ENCODE results near the gene CCDC80.

The CCDC80 gene

GRCh38 chr3:112653209-112653871 is 12.4 kb upstream of the CCDC80 start:
- DNase-seq (ENCODE audit: low read depth, low spot score) = no peak
- Histone ChIP-seq H3K4me3 (no peak overlapping the region), H3K9me3 (ENCODE audit: low read depth, low read length) (no peaks in the 10 kb centered on the region), H3K9ac (ENCODE audit: insufficient read length) (no peak overlapping the region), H3K36me3 (ENCODE audit: insufficient read depth, low read length) (no peaks in the 10 kb centered on the region), H3K27ac (no peak overlapping the region)
- TF ChIP-seq EZH2 (IDR thresholded peaks at IDR 0.05) (no peak), POLR2AphosphoS5 (IDR thresholded peaks at IDR 0.05; ENCODE audit: borderline replicate concordance, low read depth, low read length) (no peak)

- no peak for DNase-seq (ENCODE audit: low read depth, low spot score)
- Histone ChIP-seq H3K4me3 (no peak overlapping the region), H3K9me3 (ENCODE audit: low read depth, low read length) (no peaks in the 10 kb centered on the region), H3K9ac (ENCODE audit: insufficient read length) (no peak overlapping the region), H3K36me3 (ENCODE audit: insufficient read depth, low read length) (no peaks in the 10 kb centered on the region), H3K27ac (no peak overlapping the region)
- no peak for TF ChIP-seq FOXP2 (optimal IDR thresholded peaks at IDR 0.05; ENCODE audit: control extremely low read depth, extremely low read length, insufficient read depth)
- no peak for TF ChIP-seq POLR2AphosphoS5 (IDR thresholded peaks at IDR 0.05; ENCODE audit: borderline replicate concordance, low read depth, low read length)
- TF ChIP-seq EZH2 (IDR thresholded peaks at IDR 0.05) = no peak
Observed at GRCh38 chr3:112651516-112651915, 10.6 kb upstream of the CCDC80 start.

GRCh38 chr3:112651071-112651470 is 10.1 kb upstream of the CCDC80 start:
- no peak for DNase-seq (ENCODE audit: low read depth, low spot score)
- TF ChIP-seq POLR2AphosphoS5 (IDR thresholded peaks at IDR 0.05; ENCODE audit: borderline replicate concordance, low read depth, low read length) (no peak), FOXP2 (optimal IDR thresholded peaks at IDR 0.05; ENCODE audit: control extremely low read depth, extremely low read length, insufficient read depth) (no peak), EZH2 (IDR thresholded peaks at IDR 0.05) (no peak)
- Histone ChIP-seq H3K9me3 (ENCODE audit: low read depth, low read length) (no peaks in the 10 kb centered on the region), H3K36me3 (ENCODE audit: insufficient read depth, low read length) (no peaks in the 10 kb centered on the region), H3K9ac (ENCODE audit: insufficient read length) (no peak overlapping the region), H3K4me3 (no peak overlapping the region), H3K27ac (no peak overlapping the region)

- no peak for TF ChIP-seq EZH2 (IDR thresholded peaks at IDR 0.05)
- no peak for TF ChIP-seq POLR2AphosphoS5 (IDR thresholded peaks at IDR 0.05; ENCODE audit: borderline replicate concordance, low read depth, low read length)
- no peak for TF ChIP-seq FOXP2 (optimal IDR thresholded peaks at IDR 0.05; ENCODE audit: control extremely low read depth, extremely low read length, insufficient read depth)
- H3K4me3 ChIP-seq = no peak overlapping the region
- no peak overlapping the region for H3K27ac ChIP-seq
- H3K9me3 ChIP-seq (ENCODE audit: low read depth, low read length) = no peaks in the 10 kb centered on the region
- H3K36me3 ChIP-seq (ENCODE audit: insufficient read depth, low read length) = no peaks in the 10 kb centered on the region
- H3K9ac ChIP-seq (ENCODE audit: insufficient read length) = no peak overlapping the region
- no peak for DNase-seq (ENCODE audit: low read depth, low spot score)
Observed at GRCh38 chr3:112650482-112650881, 9.5 kb upstream of the CCDC80 start.

GRCh38 chr3:112649478-112649735 is 8.5 kb upstream of the CCDC80 start:
- no peaks in the 10 kb centered on the region for H3K36me3 ChIP-seq (ENCODE audit: insufficient read depth, low read length)
- no peak for DNase-seq (ENCODE audit: low read depth, low spot score)
- no peak for TF ChIP-seq POLR2AphosphoS5 (IDR thresholded peaks at IDR 0.05; ENCODE audit: borderline replicate concordance, low read depth, low read length)
- no peak for TF ChIP-seq EZH2 (IDR thresholded peaks at IDR 0.05)
- no peak for TF ChIP-seq FOXP2 (optimal IDR thresholded peaks at IDR 0.05; ENCODE audit: control extremely low read depth, extremely low read length, insufficient read depth)
- no peak overlapping the region for H3K9ac ChIP-seq (ENCODE audit: insufficient read length)
- no peak overlapping the region for H3K27ac ChIP-seq
- no peak overlapping the region for H3K4me3 ChIP-seq
- H3K9me3 ChIP-seq (ENCODE audit: low read depth, low read length) = no peaks in the 10 kb centered on the region

GRCh38 chr3:112647122-112647521 is 6.2 kb upstream of the CCDC80 start:
- no peak overlapping the region for H3K27ac ChIP-seq
- TF ChIP-seq POLR2AphosphoS5 (IDR thresholded peaks at IDR 0.05; ENCODE audit: borderline replicate concordance, low read depth, low read length) (no peak), EZH2 (IDR thresholded peaks at IDR 0.05) (no peak), FOXP2 (optimal IDR thresholded peaks at IDR 0.05; ENCODE audit: control extremely low read depth, extremely low read length, insufficient read depth) (no peak)
- no peak for DNase-seq (ENCODE audit: low read depth, low spot score)

GRCh38 chr3:112646623-112647022 is 5.7 kb upstream of the CCDC80 start:
- no peaks in the 10 kb centered on the region for H3K9me3 ChIP-seq (ENCODE audit: low read depth, low read length)
- TF ChIP-seq POLR2AphosphoS5 (IDR thresholded peaks at IDR 0.05; ENCODE audit: borderline replicate concordance, low read depth, low read length) (no peak), EZH2 (IDR thresholded peaks at IDR 0.05) (no peak), FOXP2 (optimal IDR thresholded peaks at IDR 0.05; ENCODE audit: control extremely low read depth, extremely low read length, insufficient read depth) (no peak)
- H3K36me3 ChIP-seq (ENCODE audit: insufficient read depth, low read length) = no peaks in the 10 kb centered on the region
- H3K4me3 ChIP-seq = no peak overlapping the region
- H3K9ac ChIP-seq (ENCODE audit: insufficient read length) = no peak overlapping the region
- no peak overlapping the region for H3K27ac ChIP-seq
- no peak for DNase-seq (ENCODE audit: low read depth, low spot score)

More at GRCh38 chr3:112647122-112647521, 6.2 kb upstream of the CCDC80 start:
- Histone ChIP-seq H3K4me3 (no peak overlapping the region), H3K9ac (ENCODE audit: insufficient read length) (no peak overlapping the region), H3K9me3 (ENCODE audit: low read depth, low read length) (no peaks in the 10 kb centered on the region), H3K36me3 (ENCODE audit: insufficient read depth, low read length) (no peaks in the 10 kb centered on the region)

GRCh38 chr3:112644453-112644852 is 3.5 kb upstream of the CCDC80 start:
- Histone ChIP-seq H3K4me3 (no peak overlapping the region), H3K27ac (no peak overlapping the region), H3K36me3 (ENCODE audit: insufficient read depth, low read length) (no peaks in the 10 kb centered on the region), H3K9ac (ENCODE audit: insufficient read length) (no peak overlapping the region), H3K9me3 (ENCODE audit: low read depth, low read length) (no peaks in the 10 kb centered on the region)
- no peak for DNase-seq (ENCODE audit: low read depth, low spot score)
- TF ChIP-seq POLR2AphosphoS5 (IDR thresholded peaks at IDR 0.05; ENCODE audit: borderline replicate concordance, low read depth, low read length) = no peak
- no peak for TF ChIP-seq FOXP2 (optimal IDR thresholded peaks at IDR 0.05; ENCODE audit: control extremely low read depth, extremely low read length, insufficient read depth)
- no peak for TF ChIP-seq EZH2 (IDR thresholded peaks at IDR 0.05)

- peak overlapping the region; percentile 73; the same call in 1 of the 2 replicates for H3K4me3 ChIP-seq
- no peak overlapping the region for H3K9ac ChIP-seq (ENCODE audit: insufficient read length)
- no peak for DNase-seq (ENCODE audit: low read depth, low spot score)
- TF ChIP-seq FOXP2 (optimal IDR thresholded peaks at IDR 0.05; ENCODE audit: control extremely low read depth, extremely low read length, insufficient read depth) = no peak
- TF ChIP-seq POLR2AphosphoS5 (IDR thresholded peaks at IDR 0.05; ENCODE audit: borderline replicate concordance, low read depth, low read length) = no peak
- no peak for TF ChIP-seq EZH2 (IDR thresholded peaks at IDR 0.05)
- H3K9me3 ChIP-seq (ENCODE audit: low read depth, low read length) = no peaks in the 10 kb centered on the region
- H3K36me3 ChIP-seq (ENCODE audit: insufficient read depth, low read length) = no peaks in the 10 kb centered on the region
- no peak overlapping the region for H3K27ac ChIP-seq
Observed at GRCh38 chr3:112643621-112644240, 2.8 kb upstream of the CCDC80 start.
